OCI-LY3 (cell line): Measurements from ENCODE around the gene SPATA2L.

ENCODE experiments used
- CTCF ChIP-seq: fragments of 200-600, 300-600 bp; sonication (generic); IDR thresholded peaks from 2 replicates; pipeline ENCODE4 v1.5.1; 2014; ENCODE audit warnings: antibody characterized with exemption, low read length, low read depth
- EZH2phosphoT487 ChIP-seq: fragments of 200-600 bp; shearing (Covaris generic); IDR thresholded peaks from 2 replicates; pipeline ENCODE4 v1.6.1; 2018; ENCODE audit warnings: antibody characterized with exemption, mixed run types, low read depth

DNA sequence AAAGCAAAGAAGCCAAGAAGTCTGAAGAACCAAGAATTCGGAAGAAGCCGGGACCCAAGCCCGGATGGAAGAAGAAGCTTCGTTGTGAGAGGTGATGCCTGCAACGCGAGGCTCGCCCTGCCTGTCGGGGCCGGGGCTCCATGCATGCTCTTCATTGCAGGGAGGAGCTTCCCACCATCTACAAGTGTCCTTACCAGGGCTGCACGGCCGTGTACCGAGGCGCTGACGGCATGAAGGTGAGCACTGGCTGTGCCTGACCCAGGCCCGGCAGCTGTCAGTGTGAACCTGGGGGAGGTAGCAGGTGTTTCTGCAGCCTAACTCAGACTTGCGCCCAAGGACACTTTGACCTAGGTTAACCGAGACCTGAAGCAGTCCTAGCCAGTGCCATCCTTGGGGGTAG is 31.8 kb upstream of the SPATA2L start:
- TF ChIP-seq EZH2phosphoT487 (no peak), CTCF (no peak)
